ENCODE data around the gene PAK1. TPM values are rescaled to one million over a fixed set of nuclear protein-coding genes. Genes with fewer than 3 reads are reported as not detected.
"Not testable (repeated sequence)": the region's sequence is repeated elsewhere in the genome, so short reads cannot be mapped to it uniquely, and the experiment has no call there.

Gene PAK1
- total RNA-seq, 2 experiments from 2014 or later, result 56.0 to 59.0 TPM

DNA sequence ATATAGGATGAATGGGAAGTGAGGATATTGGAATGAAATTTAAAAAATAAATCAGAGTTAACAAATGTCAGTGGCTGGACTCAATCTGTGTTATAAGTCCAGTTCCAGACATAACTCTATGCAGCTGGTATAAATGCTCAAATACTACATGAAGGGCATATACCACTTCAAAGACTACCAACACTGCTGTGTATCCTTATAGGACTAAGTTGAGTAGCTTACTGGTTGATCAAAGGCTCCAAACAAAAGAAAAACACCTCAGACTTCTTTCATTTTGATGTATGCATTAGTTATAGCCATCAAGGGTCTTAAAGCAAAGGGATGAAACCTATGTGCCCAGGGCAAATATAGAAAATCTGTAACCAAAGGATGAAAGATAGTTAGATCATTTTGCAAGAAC is 86.2 kb downstream of the PAK1 start:
- no peak for DNase-seq
- H3K36me3 Mint-ChIP-seq (ENCODE audit: low read depth), result peaks cover 29% of the 10 kb centered on the region
- ChIA-PET CTCF (no interaction called here), POLR2A (no interaction called here)
- peaks cover 10% of the 10 kb centered on the region for H3K4me1 Mint-ChIP-seq
- H3K27ac Mint-ChIP-seq, result no peak overlapping the region
- no peak overlapping the region for H3K4me3 Mint-ChIP-seq
- H3K9me3 Mint-ChIP-seq, result no peaks in the 10 kb centered on the region
- no peaks in the 10 kb centered on the region for H3K27me3 Mint-ChIP-seq

- peaks cover 24% of the 10 kb centered on the region for H3K36me3 Mint-ChIP-seq (ENCODE audit: low read depth)
- no peak for DNase-seq
- no peaks in the 10 kb centered on the region for H3K27me3 Mint-ChIP-seq
- H3K4me3 Mint-ChIP-seq, result no peak overlapping the region
- no peak overlapping the region for H3K27ac Mint-ChIP-seq
- H3K4me1 Mint-ChIP-seq, result peaks cover 15% of the 10 kb centered on the region
- ChIA-PET POLR2A (no interaction called here), CTCF (interaction anchor here (0.9 kb wide), 1 partner anchor 16 kb away, joined by 3 read pairs; no protein-coding TSS in a partner anchor)
- no peaks in the 10 kb centered on the region for H3K9me3 Mint-ChIP-seq
These were observed 87.7 kb downstream of the PAK1 start for GRCh38 chr11:77386178-77386577.

- H3K27ac Mint-ChIP-seq, H3K27me3 Mint-ChIP-seq, H3K9me3 Mint-ChIP-seq, POLR2A ChIA-PET, DNase-seq, H3K4me3 Mint-ChIP-seq: not testable (repeated sequence)
- H3K36me3 Mint-ChIP-seq (ENCODE audit: low read depth), result peaks cover 18% of the 10 kb centered on the region
- peaks cover 23% of the 10 kb centered on the region for H3K4me1 Mint-ChIP-seq
- CTCF ChIA-PET, result interaction anchor here (0.9 kb wide), 1 partner anchor 15 kb away, joined by 3 read pairs; no protein-coding TSS in a partner anchor
These were observed 88.6 kb downstream of the PAK1 start for GRCh38 chr11:77385255-77385771.

DNA sequence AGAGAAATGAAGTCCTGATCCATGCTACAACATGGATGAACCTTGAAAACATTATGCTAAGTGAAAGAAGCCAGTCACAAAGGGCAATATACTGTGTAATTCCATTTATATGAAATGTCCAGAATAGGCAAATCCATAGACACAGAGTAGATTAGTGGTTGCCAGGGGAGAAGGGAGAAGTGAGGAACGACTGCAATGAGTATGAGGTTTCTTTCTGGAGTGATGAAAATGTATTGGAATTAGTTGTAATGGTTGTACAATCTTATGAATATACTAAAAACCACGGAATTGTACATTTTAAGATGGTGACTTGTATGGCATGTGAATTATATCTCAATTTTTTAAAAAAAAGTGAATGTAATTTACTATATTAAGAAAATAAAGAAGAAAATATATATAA is 89.3 kb downstream of the PAK1 start:
- H3K9me3 Mint-ChIP-seq, result no peaks in the 10 kb centered on the region
- no peak for DNase-seq
- no peaks in the 10 kb centered on the region for H3K27me3 Mint-ChIP-seq
- ChIA-PET POLR2A (no interaction called here), CTCF (interaction anchor here (0.6 kb wide), 1 partner anchor 59 kb away, joined by 4 read pairs; no protein-coding TSS in a partner anchor)
- no peak overlapping the region for H3K27ac Mint-ChIP-seq
- peaks cover 21% of the 10 kb centered on the region for H3K36me3 Mint-ChIP-seq (ENCODE audit: low read depth)
- no peak overlapping the region for H3K4me3 Mint-ChIP-seq
- H3K4me1 Mint-ChIP-seq, result peaks cover 23% of the 10 kb centered on the region

DNA sequence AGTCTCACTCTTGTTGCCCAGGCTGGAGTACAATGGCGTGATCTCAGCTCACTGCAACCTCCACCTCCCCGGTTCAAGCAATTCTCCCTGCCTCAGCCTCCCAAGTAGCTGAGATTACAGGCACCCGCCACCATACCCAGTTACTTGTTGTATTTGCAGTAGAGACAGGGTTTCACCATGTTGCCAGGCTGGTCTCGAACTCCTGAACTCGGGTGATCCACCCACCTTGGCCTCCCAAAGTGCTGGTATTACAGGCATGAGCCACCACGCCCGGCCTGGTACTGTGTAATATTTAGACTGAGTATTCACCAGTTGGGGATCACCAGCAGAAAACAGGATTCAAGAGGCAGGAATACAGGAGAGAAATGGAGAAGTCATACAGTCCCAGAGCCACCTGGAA is 90.5 kb downstream of the PAK1 start:
- CTCF ChIA-PET, result interaction anchor here (1.3 kb wide), 1 partner anchor 10 kb away, joined by 3 read pairs; no protein-coding TSS in a partner anchor
- Mint-ChIP-seq H3K36me3 (ENCODE audit: low read depth) (peaks cover 29% of the 10 kb centered on the region), H3K4me1 (peaks cover 23% of the 10 kb centered on the region)
- POLR2A ChIA-PET, H3K4me3 Mint-ChIP-seq, H3K27ac Mint-ChIP-seq, H3K9me3 Mint-ChIP-seq, H3K27me3 Mint-ChIP-seq, DNase-seq: not testable (repeated sequence)

DNA sequence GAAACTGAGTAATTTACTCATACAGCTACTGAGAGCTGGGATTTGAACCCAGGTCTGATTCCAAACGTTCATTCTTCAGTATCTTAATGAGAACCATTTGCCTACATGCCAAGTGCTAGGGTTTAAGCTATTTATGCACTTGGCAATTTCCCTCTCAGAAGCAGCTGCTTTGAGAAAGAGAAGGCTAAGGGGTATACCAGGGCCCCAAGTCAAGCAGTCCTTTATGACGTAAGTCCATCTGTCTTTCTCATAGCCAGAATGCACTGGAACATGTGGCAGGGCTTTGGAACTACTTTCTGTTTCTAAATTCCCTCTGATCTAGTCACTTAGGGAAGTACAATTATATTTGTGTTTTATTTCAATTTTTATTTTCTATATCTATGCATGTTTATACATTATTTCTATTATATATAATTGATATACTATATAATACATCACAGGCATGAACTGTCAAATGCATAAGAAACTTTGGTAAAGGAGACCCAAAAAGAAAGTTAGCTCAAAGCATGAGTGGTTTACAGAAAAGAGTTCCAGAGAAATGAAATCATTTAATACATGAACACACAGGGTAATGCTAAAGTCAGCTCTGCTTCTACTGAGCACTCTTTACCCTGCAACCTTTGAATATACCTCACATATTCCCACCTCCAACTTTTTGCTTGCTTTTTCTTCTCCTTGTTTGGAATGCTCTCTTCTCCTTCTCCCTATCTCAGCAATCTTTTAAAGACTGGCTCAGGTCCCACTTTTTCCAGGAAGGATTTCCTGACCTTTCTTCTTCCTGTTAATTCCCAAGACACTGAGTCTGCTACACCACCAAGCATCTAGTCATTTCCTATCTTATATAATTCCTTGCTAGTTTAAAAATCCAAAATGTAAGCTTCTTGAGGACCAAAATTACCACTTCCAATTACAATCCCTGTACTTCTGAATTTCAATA is 91.9 kb downstream of the PAK1 start:
- H3K4me1 Mint-ChIP-seq, result peaks cover 15% of the 10 kb centered on the region
- ChIA-PET POLR2A (interaction anchor here (0.7 kb wide), 1 partner anchor 198 kb away, joined by 3 read pairs; no protein-coding TSS in a partner anchor), CTCF (interaction anchor here (0.6 to 1.3 kb wide), 4 partner anchors 8 to 545 kb away, joined by 3 to 5 read pairs (median 4); no protein-coding TSS in a partner anchor)
- H3K4me3 Mint-ChIP-seq, result no peak overlapping the region
- no peaks in the 10 kb centered on the region for H3K27me3 Mint-ChIP-seq
- H3K27ac Mint-ChIP-seq, result no peak overlapping the region
- DNase-seq, result no peak
- H3K36me3 Mint-ChIP-seq (ENCODE audit: low read depth), result peaks cover 34% of the 10 kb centered on the region
- H3K9me3 Mint-ChIP-seq, result no peaks in the 10 kb centered on the region

GRCh38 chr11:77379934-77380333 is 94.0 kb downstream of the PAK1 start:
- H3K27ac Mint-ChIP-seq, result no peak overlapping the region
- H3K36me3 Mint-ChIP-seq (ENCODE audit: low read depth), result peaks cover 38% of the 10 kb centered on the region
- H3K4me1 Mint-ChIP-seq, result peaks cover 14% of the 10 kb centered on the region
- ChIA-PET POLR2A (no interaction called here), CTCF (no interaction called here)
- H3K4me3 Mint-ChIP-seq, result no peak overlapping the region
- no peak for DNase-seq
- H3K9me3 Mint-ChIP-seq, result no peaks in the 10 kb centered on the region
- H3K27me3 Mint-ChIP-seq, result no peaks in the 10 kb centered on the region

DNA sequence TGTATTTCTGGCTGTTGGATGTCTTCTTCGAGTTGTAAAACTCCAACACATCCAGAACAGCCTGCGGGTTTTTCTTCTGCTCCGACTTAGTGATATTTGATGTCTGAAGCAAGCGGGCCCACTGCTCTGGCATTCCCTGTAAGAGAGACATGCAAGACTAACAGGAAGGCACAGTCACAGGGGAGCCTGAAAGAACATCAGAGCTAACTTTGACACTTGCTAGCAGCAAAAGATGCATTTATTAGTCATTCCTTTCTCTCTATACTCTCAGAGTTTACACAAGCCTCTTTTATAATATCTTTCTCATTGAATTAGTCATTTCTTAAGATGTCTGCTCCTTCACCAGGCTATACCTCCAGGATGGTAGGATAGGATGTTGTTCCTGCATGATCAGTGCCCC is 94.6 kb downstream of the PAK1 start:
- no peaks in the 10 kb centered on the region for H3K27me3 Mint-ChIP-seq
- DNase-seq, result no peak
- H3K9me3 Mint-ChIP-seq, result no peaks in the 10 kb centered on the region
- peaks cover 36% of the 10 kb centered on the region for H3K36me3 Mint-ChIP-seq (ENCODE audit: low read depth)
- H3K4me3 Mint-ChIP-seq, result no peak overlapping the region
- H3K27ac Mint-ChIP-seq, result no peak overlapping the region
- H3K4me1 Mint-ChIP-seq, result peaks cover 14% of the 10 kb centered on the region
- POLR2A ChIA-PET, result no interaction called here
- CTCF ChIA-PET, result interaction anchor here (0.9 kb wide), 1 partner anchor 13 kb away, joined by 3 read pairs; no protein-coding TSS in a partner anchor

DNA sequence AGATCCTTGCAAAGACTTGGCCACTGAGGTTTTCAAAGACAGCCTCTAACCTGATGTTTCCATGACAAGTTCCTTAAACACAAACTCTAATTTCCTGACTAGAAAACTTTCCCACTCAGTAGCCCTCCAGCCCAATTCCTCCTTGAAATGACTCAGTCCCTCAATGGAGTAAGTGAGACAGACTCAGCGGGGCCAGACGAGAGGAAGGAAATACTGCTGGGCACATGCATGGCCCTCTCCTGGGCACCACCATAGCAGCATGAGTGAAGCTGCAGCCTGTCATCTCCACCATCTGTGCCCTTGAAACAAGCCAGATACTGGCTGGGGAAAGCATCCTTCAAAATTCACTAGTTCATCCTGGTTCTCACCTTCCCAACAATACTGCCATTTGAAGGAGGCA is 96.2 kb downstream of the PAK1 start:
- ChIA-PET CTCF (no interaction called here), POLR2A (no interaction called here)
- Mint-ChIP-seq H3K36me3 (ENCODE audit: low read depth) (peaks cover 32% of the 10 kb centered on the region), H3K4me1 (peaks cover 14% of the 10 kb centered on the region), H3K27ac (no peak overlapping the region), H3K9me3 (no peaks in the 10 kb centered on the region), H3K4me3 (no peak overlapping the region), H3K27me3 (no peaks in the 10 kb centered on the region)
- DNase-seq, result no peak

DNA sequence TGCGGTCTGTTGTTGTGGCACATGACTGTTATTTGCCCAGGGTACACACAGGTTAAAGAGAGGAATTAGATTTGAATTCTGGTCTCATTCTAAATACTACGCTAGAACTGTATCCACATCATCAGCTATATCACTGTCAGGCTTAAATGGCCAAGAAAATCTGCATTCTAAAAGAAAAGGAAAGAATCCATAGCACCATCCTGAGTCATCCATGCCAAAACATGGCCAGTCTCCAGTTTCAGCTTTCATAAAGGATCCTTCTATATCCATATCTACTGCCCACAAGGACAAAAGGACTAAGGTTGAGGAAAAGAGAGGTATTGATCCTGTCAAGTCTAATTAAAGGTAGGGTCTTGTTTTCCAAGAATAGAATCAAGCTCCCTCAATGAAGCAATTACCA is 98.8 kb downstream of the PAK1 start:
- H3K27ac Mint-ChIP-seq, result no peak overlapping the region
- no peaks in the 10 kb centered on the region for H3K27me3 Mint-ChIP-seq
- DNase-seq, result no peak
- ChIA-PET CTCF (no interaction called here), POLR2A (no interaction called here)
- no peak overlapping the region for H3K4me3 Mint-ChIP-seq
- no peaks in the 10 kb centered on the region for H3K4me1 Mint-ChIP-seq
- peaks cover 34% of the 10 kb centered on the region for H3K36me3 Mint-ChIP-seq (ENCODE audit: low read depth)
- no peaks in the 10 kb centered on the region for H3K9me3 Mint-ChIP-seq

DNA sequence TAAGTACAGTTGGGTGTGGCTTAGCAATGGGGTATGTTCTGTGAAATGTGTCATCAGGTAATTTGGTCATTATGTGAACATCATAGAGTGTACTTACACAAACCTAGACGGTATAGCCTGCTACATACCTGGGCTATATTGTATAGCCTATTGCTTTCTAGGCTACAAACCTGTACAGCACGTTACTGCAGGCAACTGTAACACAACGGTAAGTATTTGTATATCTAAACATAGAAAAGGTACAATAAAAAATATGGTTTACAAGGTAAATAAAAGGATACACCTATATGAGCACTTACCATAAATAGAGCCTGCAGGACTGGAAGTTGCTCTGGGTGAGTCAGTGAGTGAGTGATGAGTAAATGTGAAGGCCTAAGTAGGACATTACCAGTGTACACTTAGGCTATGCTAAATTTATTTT is 99.3 kb downstream of the PAK1 start:
- H3K9me3 Mint-ChIP-seq, result no peaks in the 10 kb centered on the region
- DNase-seq, result no peak
- H3K36me3 Mint-ChIP-seq (ENCODE audit: low read depth), result peaks cover 30% of the 10 kb centered on the region
- H3K27me3 Mint-ChIP-seq, result no peaks in the 10 kb centered on the region
- no peaks in the 10 kb centered on the region for H3K4me1 Mint-ChIP-seq
- H3K27ac Mint-ChIP-seq, result no peak overlapping the region
- CTCF ChIA-PET, result no interaction called here
- POLR2A ChIA-PET, result no interaction called here
- H3K4me3 Mint-ChIP-seq, result no peak overlapping the region

GRCh38 chr11:77374108-77374507 is 99.8 kb downstream of the PAK1 start:
- POLR2A ChIA-PET, result no interaction called here
- Mint-ChIP-seq H3K4me1 (no peaks in the 10 kb centered on the region), H3K27ac (no peak overlapping the region), H3K27me3 (no peaks in the 10 kb centered on the region), H3K4me3 (no peak overlapping the region), H3K9me3 (no peaks in the 10 kb centered on the region), H3K36me3 (ENCODE audit: low read depth) (peaks cover 25% of the 10 kb centered on the region)
- CTCF ChIA-PET, result interaction anchor here (0.6 to 0.8 kb wide), 2 partner anchors 9 to 109 kb away, joined by 3 read pairs; no protein-coding TSS in a partner anchor
- no peak for DNase-seq

GRCh38 chr11:77372726-77373125 is 101.2 kb downstream of the PAK1 start:
- Mint-ChIP-seq H3K36me3 (ENCODE audit: low read depth) (peaks cover 15% of the 10 kb centered on the region), H3K27me3 (no peaks in the 10 kb centered on the region), H3K4me1 (no peaks in the 10 kb centered on the region), H3K27ac (no peak overlapping the region), H3K9me3 (no peaks in the 10 kb centered on the region), H3K4me3 (no peak overlapping the region)
- POLR2A ChIA-PET, result no interaction called here
- no peak for DNase-seq
- CTCF ChIA-PET, result no interaction called here

Data from activated CD4-positive, alpha-beta T cell treated with anti-CD3 and anti-CD28 coated beads, Interleukin-2, amount 10 ng/mL, durations not matched to agents 7 days and 5 days (primary cell).